Fibroblast of lung (primary cell): Measurements from ENCODE around the gene RUNX2. TPM values are rescaled to one million over a fixed set of nuclear protein-coding genes. Genes with fewer than 3 reads are reported as not detected.

Source experiments
- DNase-seq, 2 donors: peaks; one replicate each; pipeline versions ENCODE4 v3.0.0 to v3.0.0-alpha.2; 2010; ENCODE audit warnings: low read depth in 2 of 2
- H2AFZ ChIP-seq: 2 replicates; pipeline ENCODE4 v1.5.1; 2012; ENCODE audit warnings: low read length, control low read depth, inconsistent platforms
- H3K27ac ChIP-seq: 2 replicates; pipeline ENCODE4 v1.5.1; 2011; ENCODE audit warnings: low read length, control low read depth; ENCODE audit not compliant: insufficient read depth
- H3K27me3 ChIP-seq: 2 replicates; pipeline ENCODE4 v1.5.1; 2011; ENCODE audit warnings: mild to moderate bottlenecking, low read length; ENCODE audit not compliant: control insufficient read depth, insufficient read depth
- H3K36me3 ChIP-seq: 2 replicates; pipeline ENCODE4 v1.5.1; 2011; ENCODE audit warnings: low read length; ENCODE audit not compliant: control insufficient read depth, insufficient read depth
- H3K4me1 ChIP-seq: 2 replicates; pipeline ENCODE4 v1.5.1; 2011; ENCODE audit warnings: low read length; ENCODE audit not compliant: control insufficient read depth, insufficient read depth; ENCODE audit errors: extremely low read depth
- H3K4me2 ChIP-seq: 2 replicates; pipeline ENCODE4 v1.5.1; 2011; ENCODE audit warnings: low read length, control low read depth; ENCODE audit not compliant: insufficient read depth; ENCODE audit errors: extremely low read depth
- H3K4me3 ChIP-seq, 4 experiments: fragments of 200-600 bp in 1 of 4; sonication (generic) in 1 of 4; replicated peaks in 1 of 4; 2 replicates each; pipeline ENCODE4 v1.5.1; 2011 to 2016; ENCODE audit warnings: low read length in 4 of 4, low read depth in 3 of 4, mild to moderate bottlenecking in 3 of 4, control low read depth in 2 of 4, inconsistent platforms in 1 of 4, mixed read lengths in 1 of 4; ENCODE audit not compliant: insufficient read depth in 1 of 4; ENCODE audit errors: control extremely low read depth in 1 of 4
- H3K79me2 ChIP-seq: 2 replicates; pipeline ENCODE4 v1.5.1; 2012; ENCODE audit warnings: mild to moderate bottlenecking, low read length, inconsistent platforms; ENCODE audit not compliant: control insufficient read depth, insufficient read depth
- H3K9ac ChIP-seq: 2 replicates; pipeline ENCODE4 v1.5.1; 2011; ENCODE audit warnings: mild to moderate bottlenecking, low read length, control low read depth; ENCODE audit not compliant: insufficient read depth
- H3K9me3 ChIP-seq: 2 replicates; pipeline ENCODE4 v1.5.1; 2012; ENCODE audit warnings: low read depth, low read length; ENCODE audit not compliant: control insufficient read depth, insufficient read depth
- H4K20me1 ChIP-seq: 2 replicates; pipeline ENCODE4 v1.5.1; 2011; ENCODE audit warnings: low read length; ENCODE audit not compliant: control insufficient read depth, insufficient read depth; ENCODE audit errors: extremely low read depth
- EZH2 ChIP-seq: IDR thresholded peaks from 2 replicates; pipeline ENCODE4 v1.5.1; 2012; ENCODE audit warnings: low read length, control low read depth, mild to moderate bottlenecking; ENCODE audit errors: missing control alignments
- polyA plus RNA-seq, 2 donors: library from polyadenylated mRNA; depleted of rRNA in 1 of 2; stranded (reverse) in 1 of 2; unstranded in 1 of 2; fragments of >200 nt; gene quantifications; 2 replicates each; pipeline ENCODE4 v1.2.1, GENCODE V29; 2011 to 2012; ENCODE audit warnings: missing spikeins in 1 of 2
- total RNA-seq: library from RNA; depleted of rRNA; stranded (reverse); fragments of >200 nt; gene quantifications from 2 replicates; pipeline ENCODE4 v1.2.1, GENCODE V29; 2014
- TF ChIP-seq, protein P1 (sequence below), 2 donors: IDR thresholded peaks in 1 of 2; conservative IDR thresholded peaks in 1 of 2; 1 replicate in 1 of 2; 2 replicates in 1 of 2; pipeline ENCODE4 v1.5.1; 2011 to 2012; ENCODE audit warnings: low read length in 2 of 2, control low read depth in 1 of 2, inconsistent platforms in 1 of 2, low read depth in 1 of 2, mild to moderate bottlenecking in 1 of 2

RUNX2 gene
- total and polyA plus RNA-seq, 2 donors (not counting 1 experiment from before 2014, with no cell fraction given), result 2.5 to 4.5 TPM

DNA sequence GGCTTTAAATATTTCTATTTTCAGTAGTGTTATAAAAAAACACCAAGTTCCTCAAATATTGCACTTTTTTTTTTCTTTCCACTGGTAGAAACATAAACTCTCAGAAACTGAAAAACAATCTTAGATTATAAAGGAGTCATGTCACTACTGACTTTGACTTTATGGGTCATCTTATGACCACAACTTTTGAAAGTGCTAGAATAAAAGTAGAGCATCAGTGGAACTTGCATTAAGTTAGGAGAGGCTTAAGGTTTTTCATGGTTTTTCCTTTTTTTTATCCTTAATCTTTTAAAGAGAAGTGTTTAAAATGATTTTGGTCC lies 106.2 kb downstream of the RUNX2 start:
- Histone ChIP-seq H3K4me2 (no peak overlapping the region), H3K27me3 (no peaks in the 10 kb centered on the region), H3K9me3 (no peaks in the 10 kb centered on the region), H2AFZ (no peak overlapping the region), H3K36me3 (no peaks in the 10 kb centered on the region), H3K9ac (no peak overlapping the region), H3K27ac (no peak overlapping the region), H3K79me2 (peaks cover 13% of the 10 kb centered on the region), H4K20me1 (no peaks in the 10 kb centered on the region), H3K4me3 (no peak overlapping the region), H3K4me1 (peaks cover 37% of the 10 kb centered on the region)
- no peak for DNase-seq
- no peak for TF ChIP-seq EZH2
- TF ChIP-seq, protein P1, sequence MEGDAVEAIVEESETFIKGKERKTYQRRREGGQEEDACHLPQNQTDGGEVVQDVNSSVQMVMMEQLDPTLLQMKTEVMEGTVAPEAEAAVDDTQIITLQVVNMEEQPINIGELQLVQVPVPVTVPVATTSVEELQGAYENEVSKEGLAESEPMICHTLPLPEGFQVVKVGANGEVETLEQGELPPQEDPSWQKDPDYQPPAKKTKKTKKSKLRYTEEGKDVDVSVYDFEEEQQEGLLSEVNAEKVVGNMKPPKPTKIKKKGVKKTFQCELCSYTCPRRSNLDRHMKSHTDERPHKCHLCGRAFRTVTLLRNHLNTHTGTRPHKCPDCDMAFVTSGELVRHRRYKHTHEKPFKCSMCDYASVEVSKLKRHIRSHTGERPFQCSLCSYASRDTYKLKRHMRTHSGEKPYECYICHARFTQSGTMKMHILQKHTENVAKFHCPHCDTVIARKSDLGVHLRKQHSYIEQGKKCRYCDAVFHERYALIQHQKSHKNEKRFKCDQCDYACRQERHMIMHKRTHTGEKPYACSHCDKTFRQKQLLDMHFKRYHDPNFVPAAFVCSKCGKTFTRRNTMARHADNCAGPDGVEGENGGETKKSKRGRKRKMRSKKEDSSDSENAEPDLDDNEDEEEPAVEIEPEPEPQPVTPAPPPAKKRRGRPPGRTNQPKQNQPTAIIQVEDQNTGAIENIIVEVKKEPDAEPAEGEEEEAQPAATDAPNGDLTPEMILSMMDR (conservative IDR thresholded peaks at IDR 0.05 in 1 of 2, IDR thresholded peaks at IDR 0.05 in 1 of 2; ENCODE audit: low read depth in 1 of 2, low read length in 2 of 2), result no peak

DNA sequence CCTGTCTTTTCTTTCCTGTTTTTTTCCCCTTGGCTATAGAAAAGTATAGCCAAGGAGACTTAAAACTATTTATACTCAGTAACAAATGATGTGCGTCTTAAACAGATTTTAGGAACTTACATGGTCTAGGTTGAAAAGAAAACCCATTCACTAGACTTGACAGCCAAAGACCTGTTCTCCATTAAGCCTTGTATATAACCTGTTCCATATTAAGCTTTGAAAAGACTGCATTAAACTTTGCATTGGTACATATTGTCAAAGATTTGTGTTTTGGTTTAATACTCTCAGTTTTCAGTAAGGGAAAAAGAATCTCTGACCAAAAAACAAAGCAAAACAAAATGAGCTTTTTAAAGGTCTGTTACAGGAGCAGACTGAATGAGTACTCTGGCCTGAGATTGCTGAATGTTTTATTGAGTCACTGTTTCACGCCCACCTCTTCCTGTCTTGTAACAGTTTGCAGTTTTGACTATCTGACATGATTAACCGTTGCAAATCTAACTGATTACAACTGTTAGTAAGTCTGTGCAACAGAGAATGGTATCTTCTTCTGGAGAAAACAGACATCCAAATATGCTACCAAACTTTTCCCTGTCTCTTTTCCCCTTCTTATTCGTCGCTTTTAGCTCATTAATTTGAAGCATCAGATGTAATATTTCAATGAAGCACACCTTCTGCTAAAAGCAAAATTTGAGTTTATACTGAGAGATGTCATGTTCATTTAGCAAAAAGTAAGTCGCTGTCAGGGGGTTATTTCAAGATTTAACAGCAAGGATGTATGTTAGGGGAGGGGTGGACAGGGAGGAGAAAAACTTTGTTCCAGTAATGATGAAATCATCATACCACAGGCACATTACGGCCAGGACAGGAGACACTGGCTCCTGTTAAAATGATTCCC lies 108.7 kb downstream of the RUNX2 start:
- H2AFZ ChIP-seq, result no peak overlapping the region
- no peaks in the 10 kb centered on the region for H3K27me3 ChIP-seq
- H3K4me1 ChIP-seq, result peaks cover 37% of the 10 kb centered on the region
- H3K4me3 ChIP-seq, result peak overlapping the region in 1 of 4 experiments; percentile 2
- peak; percentile 74 to 94 for DNase-seq
- TF ChIP-seq, protein P1 (conservative IDR thresholded peaks at IDR 0.05 in 1 of 2, IDR thresholded peaks at IDR 0.05 in 1 of 2; ENCODE audit: low read depth in 1 of 2, low read length in 2 of 2), result no peak
- TF ChIP-seq EZH2, result no peak
- peak overlapping the region; percentile 78 for H3K27ac ChIP-seq
- H3K9me3 ChIP-seq, result no peaks in the 10 kb centered on the region
- no peak overlapping the region for H3K9ac ChIP-seq
- no peaks in the 10 kb centered on the region for H4K20me1 ChIP-seq
- H3K4me2 ChIP-seq, result peak overlapping the region; percentile 87
- H3K79me2 ChIP-seq, result peaks cover 15% of the 10 kb centered on the region
- H3K36me3 ChIP-seq, result no peaks in the 10 kb centered on the region

DNA sequence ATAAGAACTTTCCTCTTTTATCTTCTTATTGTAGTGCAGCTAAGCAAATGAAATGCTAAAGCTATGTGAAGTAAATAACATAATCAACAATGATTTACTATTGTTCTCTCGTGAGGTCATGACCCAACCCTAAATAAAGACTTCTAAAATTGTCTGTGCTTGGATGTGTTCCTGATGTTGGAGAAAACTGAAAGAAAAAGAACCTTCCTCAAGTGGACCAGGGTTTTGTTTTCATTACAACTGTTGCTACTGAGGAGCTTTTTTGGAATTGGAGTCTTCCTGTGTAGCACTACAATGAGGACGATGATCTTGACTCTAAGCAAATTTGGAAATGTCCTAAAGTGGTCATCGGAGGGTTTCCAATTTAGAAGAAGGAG lies 109.3 kb downstream of the RUNX2 start:
- Histone ChIP-seq H3K4me3 (peak overlapping the region in 1 of 4 experiments; percentile 13), H3K9me3 (no peaks in the 10 kb centered on the region), H3K4me1 (peaks cover 39% of the 10 kb centered on the region), H4K20me1 (no peaks in the 10 kb centered on the region), H2AFZ (no peak overlapping the region), H3K79me2 (peaks cover 15% of the 10 kb centered on the region), H3K9ac (no peak overlapping the region), H3K36me3 (no peaks in the 10 kb centered on the region), H3K27me3 (no peaks in the 10 kb centered on the region), H3K4me2 (peak overlapping the region; percentile 87), H3K27ac (peak overlapping the region; percentile 78)
- no peak for DNase-seq
- TF ChIP-seq, protein P1 (conservative IDR thresholded peaks at IDR 0.05 in 1 of 2, IDR thresholded peaks at IDR 0.05 in 1 of 2; ENCODE audit: low read depth in 1 of 2, low read length in 2 of 2), result no peak
- no peak for TF ChIP-seq EZH2
